Measurements from ENCODE around the gene TNS3. TPM values are rescaled to one million over a fixed set of nuclear protein-coding genes. Genes with fewer than 3 reads are reported as not detected.

TNS3 gene
- total RNA-seq, 1 donor from 2014 or later = 120 TPM

GRCh38 chr7:47351233-47352154, 230.4 kb downstream of the TNS3 start:
- no peak for DNase-seq (ENCODE audit: low spot score, unreplicated experiment)
- Mint-ChIP-seq H3K27me3 (no peaks in the 10 kb centered on the region), H3K4me3 (ENCODE audit: low read depth) (no peak overlapping the region), H3K27ac (no peak overlapping the region), H3K36me3 (ENCODE audit: insufficient read depth) (peaks cover 3% of the 10 kb centered on the region), H3K4me1 (ENCODE audit: low read depth) (peaks cover 24% of the 10 kb centered on the region), H3K9me3 (ENCODE audit: low read depth) (no peaks in the 10 kb centered on the region)
- TF ChIP-seq, protein P1, sequence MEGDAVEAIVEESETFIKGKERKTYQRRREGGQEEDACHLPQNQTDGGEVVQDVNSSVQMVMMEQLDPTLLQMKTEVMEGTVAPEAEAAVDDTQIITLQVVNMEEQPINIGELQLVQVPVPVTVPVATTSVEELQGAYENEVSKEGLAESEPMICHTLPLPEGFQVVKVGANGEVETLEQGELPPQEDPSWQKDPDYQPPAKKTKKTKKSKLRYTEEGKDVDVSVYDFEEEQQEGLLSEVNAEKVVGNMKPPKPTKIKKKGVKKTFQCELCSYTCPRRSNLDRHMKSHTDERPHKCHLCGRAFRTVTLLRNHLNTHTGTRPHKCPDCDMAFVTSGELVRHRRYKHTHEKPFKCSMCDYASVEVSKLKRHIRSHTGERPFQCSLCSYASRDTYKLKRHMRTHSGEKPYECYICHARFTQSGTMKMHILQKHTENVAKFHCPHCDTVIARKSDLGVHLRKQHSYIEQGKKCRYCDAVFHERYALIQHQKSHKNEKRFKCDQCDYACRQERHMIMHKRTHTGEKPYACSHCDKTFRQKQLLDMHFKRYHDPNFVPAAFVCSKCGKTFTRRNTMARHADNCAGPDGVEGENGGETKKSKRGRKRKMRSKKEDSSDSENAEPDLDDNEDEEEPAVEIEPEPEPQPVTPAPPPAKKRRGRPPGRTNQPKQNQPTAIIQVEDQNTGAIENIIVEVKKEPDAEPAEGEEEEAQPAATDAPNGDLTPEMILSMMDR (IDR thresholded peaks at IDR 0.05; ENCODE audit: unreplicated experiment) = peak; percentile 12

- peaks cover 6% of the 10 kb centered on the region for H3K36me3 Mint-ChIP-seq (ENCODE audit: insufficient read depth)
- H3K4me3 Mint-ChIP-seq (ENCODE audit: low read depth) = no peak overlapping the region
- DNase-seq (ENCODE audit: low spot score, unreplicated experiment) = no peak
- H3K9me3 Mint-ChIP-seq (ENCODE audit: low read depth) = no peaks in the 10 kb centered on the region
- H3K27me3 Mint-ChIP-seq = no peaks in the 10 kb centered on the region
- TF ChIP-seq, protein P1 (IDR thresholded peaks at IDR 0.05; ENCODE audit: unreplicated experiment) = no peak
- peak overlapping the region; percentile 50 for H3K27ac Mint-ChIP-seq
- peaks cover 17% of the 10 kb centered on the region for H3K4me1 Mint-ChIP-seq (ENCODE audit: low read depth)
These were observed 231.5 kb downstream of the TNS3 start for GRCh38 chr7:47350425-47350824.

GRCh38 chr7:47349401-47349800, 232.5 kb downstream of the TNS3 start:
- TF ChIP-seq, protein P1 (IDR thresholded peaks at IDR 0.05; ENCODE audit: unreplicated experiment) = no peak
- Mint-ChIP-seq H3K4me3 (ENCODE audit: low read depth) (no peak overlapping the region), H3K9me3 (ENCODE audit: low read depth) (no peaks in the 10 kb centered on the region), H3K36me3 (ENCODE audit: insufficient read depth) (peaks cover 13% of the 10 kb centered on the region), H3K27ac (peak overlapping the region; percentile 18), H3K27me3 (no peaks in the 10 kb centered on the region), H3K4me1 (ENCODE audit: low read depth) (peaks cover 12% of the 10 kb centered on the region)
- no peak for DNase-seq (ENCODE audit: low spot score, unreplicated experiment)

DNA sequence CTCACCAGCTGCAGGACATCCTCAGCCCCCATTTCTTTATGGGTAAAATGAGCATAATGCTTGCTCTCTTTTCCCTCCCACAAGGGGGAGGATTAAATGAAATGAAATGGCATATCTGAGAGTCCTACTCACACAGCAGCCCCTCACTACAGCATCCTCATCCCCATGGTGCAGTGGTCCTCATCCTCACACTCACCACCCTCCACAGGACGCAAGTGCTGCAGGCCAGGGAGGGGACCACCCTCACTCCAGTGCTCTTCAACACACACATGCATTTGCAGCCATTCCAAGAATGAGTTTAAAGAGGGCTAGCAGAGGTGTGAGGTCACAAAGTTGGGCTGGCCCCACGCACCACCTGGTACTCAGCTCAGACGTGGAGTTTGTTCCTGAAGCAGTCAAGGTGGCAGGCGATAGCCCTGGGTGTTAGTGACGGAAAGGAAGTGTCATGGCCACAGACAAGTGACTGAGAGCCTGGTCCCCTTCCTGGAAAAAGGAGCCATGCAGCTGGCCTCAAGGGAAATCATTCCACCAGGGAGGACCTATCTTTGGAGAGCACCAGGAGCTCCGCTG, 234.0 kb downstream of the TNS3 start:
- no peak overlapping the region for H3K4me3 Mint-ChIP-seq (ENCODE audit: low read depth)
- no peaks in the 10 kb centered on the region for H3K9me3 Mint-ChIP-seq (ENCODE audit: low read depth)
- DNase-seq (ENCODE audit: low spot score, unreplicated experiment) = no peak
- H3K27me3 Mint-ChIP-seq = no peaks in the 10 kb centered on the region
- no peak overlapping the region for H3K27ac Mint-ChIP-seq
- H3K36me3 Mint-ChIP-seq (ENCODE audit: insufficient read depth) = peaks cover 19% of the 10 kb centered on the region
- TF ChIP-seq, protein P1 (IDR thresholded peaks at IDR 0.05; ENCODE audit: unreplicated experiment) = no peak
- H3K4me1 Mint-ChIP-seq (ENCODE audit: low read depth) = peaks cover 4% of the 10 kb centered on the region

- no peaks in the 10 kb centered on the region for H3K9me3 Mint-ChIP-seq (ENCODE audit: low read depth)
- DNase-seq (ENCODE audit: low spot score, unreplicated experiment) = no peak
- H3K27ac Mint-ChIP-seq = no peak overlapping the region
- H3K36me3 Mint-ChIP-seq (ENCODE audit: insufficient read depth) = peaks cover 19% of the 10 kb centered on the region
- H3K4me3 Mint-ChIP-seq (ENCODE audit: low read depth) = no peak overlapping the region
- peaks cover 4% of the 10 kb centered on the region for H3K4me1 Mint-ChIP-seq (ENCODE audit: low read depth)
- TF ChIP-seq, protein P1 (IDR thresholded peaks at IDR 0.05; ENCODE audit: unreplicated experiment) = no peak
- H3K27me3 Mint-ChIP-seq = no peaks in the 10 kb centered on the region
These were observed 234.6 kb downstream of the TNS3 start for GRCh38 chr7:47347346-47347745.

Measured in progenitor cell of endocrine pancreas (in vitro differentiated cells).